ENCODE results near the gene PRSS58. TPM values are rescaled to one million over a fixed set of nuclear protein-coding genes. Genes with fewer than 3 reads are reported as not detected.

Gene PRSS58
- total and polyA plus RNA-seq, 2 donors (not counting 1 experiment from before 2014, with no cell fraction given) = not detected

GRCh38 chr7:142299237-142299781, 41.5 kb upstream of the PRSS58 start:
- H3K4me3 Mint-ChIP-seq = no peak overlapping the region
- no peak overlapping the region for H3K4me2 ChIP-seq (replicated peaks; ENCODE audit: low read depth, low read length, poor library complexity, severe bottlenecking)

DNA sequence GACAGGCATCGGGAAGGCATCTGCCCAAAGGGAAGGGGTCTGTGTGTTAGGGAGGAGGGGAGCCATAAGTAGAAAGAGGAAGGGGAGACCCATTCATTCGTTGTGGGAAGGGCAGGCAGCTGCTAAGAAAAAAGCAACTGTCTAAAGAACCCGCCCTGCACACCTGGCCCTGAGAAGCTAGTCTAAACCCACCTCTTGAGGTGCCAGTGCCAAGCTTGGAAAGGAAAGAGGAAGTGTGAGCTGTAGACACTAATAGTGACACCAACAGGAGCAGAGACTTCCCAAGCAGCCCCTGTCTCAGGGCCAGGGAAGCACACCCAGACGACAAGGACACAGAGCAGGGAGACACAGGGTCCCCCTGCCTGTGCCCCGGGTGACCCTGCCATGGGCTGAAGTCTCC, 40.8 kb upstream of the PRSS58 start:
- Histone ChIP-seq H4K20me1 (ENCODE audit: control insufficient read depth, insufficient read depth, low read length, poor library complexity, severe bottlenecking) (no peaks in the 10 kb centered on the region), H3K27me3 (replicated peaks in 1 of 4; ENCODE audit: control extremely low read depth in 1 of 4, control insufficient read depth in 3 of 4, insufficient read depth in 4 of 4, low read length in 3 of 4) (peaks cover 0 to 3% (median 0%) of the 10 kb centered on the region in 4 experiments), H3K4me1 (ENCODE audit: control insufficient read depth in 2 of 2, insufficient read depth in 2 of 2, low read length in 2 of 2) (peaks cover 0 to 3% of the 10 kb centered on the region in 2 donors), H3K9me3 (ENCODE audit: control extremely low read depth in 1 of 3, control insufficient read depth in 2 of 3, insufficient read depth in 1 of 3, low read length in 2 of 3) (no peaks in the 10 kb centered on the region), H3K27ac (ENCODE audit: low read length in 2 of 2) (no peak overlapping the region), H3K36me3 (replicated peaks in 1 of 2; ENCODE audit: control extremely low read depth in 1 of 2, control insufficient read depth in 1 of 2, extremely low read depth in 1 of 2, insufficient read depth in 2 of 2, low read length in 1 of 2) (no peaks in the 10 kb centered on the region), H3K79me2 (ENCODE audit: control insufficient read depth, insufficient read depth, low read length) (no peaks in the 10 kb centered on the region), H3K9ac (ENCODE audit: low read length) (no peak overlapping the region), H2AFZ (ENCODE audit: insufficient read depth, low read depth, low read length, poor library complexity, severe bottlenecking) (no peak overlapping the region), H3K4me3 (ENCODE audit: control extremely low read depth in 1 of 5, extremely low read depth in 1 of 5, insufficient read depth in 1 of 5, low read depth in 2 of 5, low read length in 4 of 5) (no peak overlapping the region), H3K4me2 (replicated peaks; ENCODE audit: low read depth, low read length, poor library complexity, severe bottlenecking) (no peak overlapping the region)
- CTCF ChIA-PET = no interaction called here
- Mint-ChIP-seq H3K27ac (no peak overlapping the region), H3K4me3 (no peak overlapping the region), H3K27me3 (peaks cover 13% of the 10 kb centered on the region), H3K4me1 (peaks cover 2% of the 10 kb centered on the region), H3K9me3 (ENCODE audit: insufficient read depth) (peaks cover 2% of the 10 kb centered on the region)
- intact Hi-C loops (cut with micrococcal nuclease) = no loop called here
- ATAC-seq (ENCODE audit: low read depth) (no peak), DNase-seq (no peak)
- TF ChIP-seq, protein P1, sequence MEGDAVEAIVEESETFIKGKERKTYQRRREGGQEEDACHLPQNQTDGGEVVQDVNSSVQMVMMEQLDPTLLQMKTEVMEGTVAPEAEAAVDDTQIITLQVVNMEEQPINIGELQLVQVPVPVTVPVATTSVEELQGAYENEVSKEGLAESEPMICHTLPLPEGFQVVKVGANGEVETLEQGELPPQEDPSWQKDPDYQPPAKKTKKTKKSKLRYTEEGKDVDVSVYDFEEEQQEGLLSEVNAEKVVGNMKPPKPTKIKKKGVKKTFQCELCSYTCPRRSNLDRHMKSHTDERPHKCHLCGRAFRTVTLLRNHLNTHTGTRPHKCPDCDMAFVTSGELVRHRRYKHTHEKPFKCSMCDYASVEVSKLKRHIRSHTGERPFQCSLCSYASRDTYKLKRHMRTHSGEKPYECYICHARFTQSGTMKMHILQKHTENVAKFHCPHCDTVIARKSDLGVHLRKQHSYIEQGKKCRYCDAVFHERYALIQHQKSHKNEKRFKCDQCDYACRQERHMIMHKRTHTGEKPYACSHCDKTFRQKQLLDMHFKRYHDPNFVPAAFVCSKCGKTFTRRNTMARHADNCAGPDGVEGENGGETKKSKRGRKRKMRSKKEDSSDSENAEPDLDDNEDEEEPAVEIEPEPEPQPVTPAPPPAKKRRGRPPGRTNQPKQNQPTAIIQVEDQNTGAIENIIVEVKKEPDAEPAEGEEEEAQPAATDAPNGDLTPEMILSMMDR (IDR thresholded peaks at IDR 0.05) = no peak
- no peak for TF ChIP-seq EZH2 (IDR thresholded peaks at IDR 0.05; ENCODE audit: borderline replicate concordance, insufficient read depth, low read depth, low read length, poor library complexity, severe bottlenecking)
- POLR2A ChIA-PET = no interaction called here
- 28% methylated on average over 4 of the region's 5 CpGs for WGBS (ENCODE audit: insufficient coverage)

More at GRCh38 chr7:142299237-142299781, 41.5 kb upstream of the PRSS58 start:
- Histone ChIP-seq H3K4me3 (ENCODE audit: control extremely low read depth in 1 of 5, extremely low read depth in 1 of 5, insufficient read depth in 1 of 5, low read depth in 2 of 5, low read length in 4 of 5) (no peak overlapping the region), H3K4me1 (ENCODE audit: control insufficient read depth in 2 of 2, insufficient read depth in 2 of 2, low read length in 2 of 2) (peaks cover 0 to 3% of the 10 kb centered on the region in 2 donors), H3K36me3 (replicated peaks in 1 of 2; ENCODE audit: control extremely low read depth in 1 of 2, control insufficient read depth in 1 of 2, extremely low read depth in 1 of 2, insufficient read depth in 2 of 2, low read length in 1 of 2) (no peaks in the 10 kb centered on the region), H3K9me3 (ENCODE audit: control extremely low read depth in 1 of 3, control insufficient read depth in 2 of 3, insufficient read depth in 1 of 3, low read length in 2 of 3) (no peaks in the 10 kb centered on the region), H3K27ac (ENCODE audit: low read length in 2 of 2) (no peak overlapping the region), H3K79me2 (ENCODE audit: control insufficient read depth, insufficient read depth, low read length) (no peaks in the 10 kb centered on the region), H4K20me1 (ENCODE audit: control insufficient read depth, insufficient read depth, low read length, poor library complexity, severe bottlenecking) (no peaks in the 10 kb centered on the region), H3K9ac (ENCODE audit: low read length) (no peak overlapping the region), H2AFZ (ENCODE audit: insufficient read depth, low read depth, low read length, poor library complexity, severe bottlenecking) (no peak overlapping the region), H3K27me3 (replicated peaks in 1 of 4; ENCODE audit: control extremely low read depth in 1 of 4, control insufficient read depth in 3 of 4, insufficient read depth in 4 of 4, low read length in 3 of 4) (peaks cover 0 to 3% (median 0%) of the 10 kb centered on the region in 4 experiments)
- ATAC-seq (ENCODE audit: low read depth) (no peak), DNase-seq (no peak)
- Mint-ChIP-seq H3K27ac (no peak overlapping the region), H3K9me3 (ENCODE audit: insufficient read depth) (peaks cover 2% of the 10 kb centered on the region), H3K4me1 (peaks cover 2% of the 10 kb centered on the region), H3K27me3 (peaks cover 15% of the 10 kb centered on the region)
- POLR2A ChIA-PET = no interaction called here
- intact Hi-C loops (cut with micrococcal nuclease) = no loop called here
- 46% methylated on average over 6 of the region's 10 CpGs for WGBS (ENCODE audit: insufficient coverage)
- CTCF ChIA-PET = no interaction called here
- TF ChIP-seq, protein P1 (IDR thresholded peaks at IDR 0.05) = no peak
- no peak for TF ChIP-seq EZH2 (IDR thresholded peaks at IDR 0.05; ENCODE audit: borderline replicate concordance, insufficient read depth, low read depth, low read length, poor library complexity, severe bottlenecking)

All from B cell (primary cell).